BE2C (cell line): Measurements from ENCODE around the gene CHD8.

Experiments
- DNase-seq: peaks from one replicate; pipeline ENCODE4 v3.0.0-alpha.2; 2020
- H3K27me3 ChIP-seq: fragments of 250-450 bp; sonication (Bioruptor Pico); 2 replicates; pipeline ENCODE4 v1.5.1; 2020; ENCODE audit warnings: mild to moderate bottlenecking
- H3K36me3 ChIP-seq: fragments of 250-450 bp; sonication (Bioruptor Pico); 2 replicates; pipeline ENCODE4 v1.5.1; 2020; ENCODE audit warnings: mild to moderate bottlenecking
- H3K4me1 ChIP-seq: fragments of 250-450 bp; sonication (Bioruptor Pico); 2 replicates; pipeline ENCODE4 v1.5.1; 2020
- H3K4me3 ChIP-seq: 2 replicates; pipeline ENCODE4 v1.5.1; 2011; ENCODE audit warnings: low read depth, low read length
- H3K9me3 ChIP-seq: fragments of 250-450 bp; sonication (Bioruptor Pico); 2 replicates; pipeline ENCODE4 v1.5.1; 2020
- TF ChIP-seq, protein P1 (sequence below): IDR thresholded peaks from 2 replicates; pipeline ENCODE4 v1.5.1; 2012; ENCODE audit warnings: mild to moderate bottlenecking, low read depth, low read length

CHD8 gene

GRCh38 chr14:21419528-21419927, 36.4 kb downstream of the CHD8 start:
- Histone ChIP-seq H3K4me3 (no peak overlapping the region), H3K9me3 (no peaks in the 10 kb centered on the region), H3K4me1 (no peaks in the 10 kb centered on the region), H3K27me3 (no peaks in the 10 kb centered on the region), H3K36me3 (peaks cover 67% of the 10 kb centered on the region)
- DNase-seq, result no peak
- TF ChIP-seq, protein P1, sequence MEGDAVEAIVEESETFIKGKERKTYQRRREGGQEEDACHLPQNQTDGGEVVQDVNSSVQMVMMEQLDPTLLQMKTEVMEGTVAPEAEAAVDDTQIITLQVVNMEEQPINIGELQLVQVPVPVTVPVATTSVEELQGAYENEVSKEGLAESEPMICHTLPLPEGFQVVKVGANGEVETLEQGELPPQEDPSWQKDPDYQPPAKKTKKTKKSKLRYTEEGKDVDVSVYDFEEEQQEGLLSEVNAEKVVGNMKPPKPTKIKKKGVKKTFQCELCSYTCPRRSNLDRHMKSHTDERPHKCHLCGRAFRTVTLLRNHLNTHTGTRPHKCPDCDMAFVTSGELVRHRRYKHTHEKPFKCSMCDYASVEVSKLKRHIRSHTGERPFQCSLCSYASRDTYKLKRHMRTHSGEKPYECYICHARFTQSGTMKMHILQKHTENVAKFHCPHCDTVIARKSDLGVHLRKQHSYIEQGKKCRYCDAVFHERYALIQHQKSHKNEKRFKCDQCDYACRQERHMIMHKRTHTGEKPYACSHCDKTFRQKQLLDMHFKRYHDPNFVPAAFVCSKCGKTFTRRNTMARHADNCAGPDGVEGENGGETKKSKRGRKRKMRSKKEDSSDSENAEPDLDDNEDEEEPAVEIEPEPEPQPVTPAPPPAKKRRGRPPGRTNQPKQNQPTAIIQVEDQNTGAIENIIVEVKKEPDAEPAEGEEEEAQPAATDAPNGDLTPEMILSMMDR, result no peak

DNA sequence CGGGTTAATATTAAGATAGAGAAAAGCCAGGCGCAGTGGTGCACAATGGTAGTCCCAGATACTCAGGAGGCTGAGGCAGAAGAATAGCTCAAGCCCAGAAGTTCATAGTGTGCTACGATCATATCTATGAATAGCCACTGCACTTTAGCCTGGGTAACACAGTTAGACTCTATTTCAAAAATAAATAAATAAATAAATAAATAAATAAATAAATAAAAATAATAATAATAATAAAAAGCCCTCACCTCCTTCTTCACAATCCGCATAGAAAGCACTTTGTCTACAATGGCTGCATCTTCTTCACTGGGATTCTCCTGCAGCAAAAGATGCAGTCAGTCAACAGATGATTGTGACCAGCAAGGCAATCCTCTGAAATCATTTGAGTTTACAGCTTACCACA, 40.6 kb downstream of the CHD8 start:
- H3K4me1 ChIP-seq, result no peaks in the 10 kb centered on the region
- H3K9me3 ChIP-seq, result no peaks in the 10 kb centered on the region
- no peak overlapping the region for H3K4me3 ChIP-seq
- TF ChIP-seq, protein P1, result no peak
- H3K27me3 ChIP-seq, result no peaks in the 10 kb centered on the region
- no peak for DNase-seq
- H3K36me3 ChIP-seq, result peaks cover 60% of the 10 kb centered on the region

DNA sequence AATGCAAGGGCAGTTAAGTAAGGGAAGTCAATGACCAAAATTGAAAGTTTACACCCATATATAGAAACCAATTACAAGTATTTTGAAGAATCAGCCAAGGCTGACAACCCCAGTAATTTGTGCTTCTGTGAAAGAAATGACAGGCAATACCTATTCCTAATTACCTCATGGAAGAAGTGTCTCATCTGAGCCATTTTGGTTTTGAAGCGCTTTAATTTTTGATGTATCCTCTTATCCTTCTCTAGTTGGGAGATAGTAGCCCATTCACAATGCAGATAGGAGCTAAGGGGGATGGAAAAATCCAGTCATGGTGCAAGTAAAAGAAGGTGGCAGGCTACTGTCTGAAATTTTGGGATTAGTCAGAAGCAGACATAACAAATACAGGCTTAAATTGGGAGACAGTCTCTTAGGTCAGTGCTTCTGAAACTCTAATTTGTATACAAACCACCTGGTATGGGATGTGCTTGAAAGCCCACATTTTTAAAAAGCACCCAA, 41.7 kb downstream of the CHD8 start:
- H3K9me3 ChIP-seq, result no peaks in the 10 kb centered on the region
- peaks cover 59% of the 10 kb centered on the region for H3K36me3 ChIP-seq
- TF ChIP-seq, protein P1, result no peak
- H3K27me3 ChIP-seq, result no peaks in the 10 kb centered on the region
- no peaks in the 10 kb centered on the region for H3K4me1 ChIP-seq
- no peak overlapping the region for H3K4me3 ChIP-seq
- DNase-seq, result no peak

- H3K36me3 ChIP-seq, result peaks cover 85% of the 10 kb centered on the region
- H3K4me1 ChIP-seq, result no peaks in the 10 kb centered on the region
- H3K9me3 ChIP-seq, result no peaks in the 10 kb centered on the region
- no peaks in the 10 kb centered on the region for H3K27me3 ChIP-seq
- TF ChIP-seq, protein P1, result no peak
- no peak overlapping the region for H3K4me3 ChIP-seq
- DNase-seq, result no peak
Measured at GRCh38 chr14:21408147-21408546, 47.8 kb downstream of the CHD8 start.

- DNase-seq, result no peak
- Histone ChIP-seq H3K4me3 (no peak overlapping the region), H3K36me3 (peaks cover 95% of the 10 kb centered on the region), H3K27me3 (no peaks in the 10 kb centered on the region), H3K9me3 (no peaks in the 10 kb centered on the region), H3K4me1 (no peaks in the 10 kb centered on the region)
- TF ChIP-seq, protein P1, result no peak
Measured at GRCh38 chr14:21406213-21406612, 49.7 kb downstream of the CHD8 start.

DNA sequence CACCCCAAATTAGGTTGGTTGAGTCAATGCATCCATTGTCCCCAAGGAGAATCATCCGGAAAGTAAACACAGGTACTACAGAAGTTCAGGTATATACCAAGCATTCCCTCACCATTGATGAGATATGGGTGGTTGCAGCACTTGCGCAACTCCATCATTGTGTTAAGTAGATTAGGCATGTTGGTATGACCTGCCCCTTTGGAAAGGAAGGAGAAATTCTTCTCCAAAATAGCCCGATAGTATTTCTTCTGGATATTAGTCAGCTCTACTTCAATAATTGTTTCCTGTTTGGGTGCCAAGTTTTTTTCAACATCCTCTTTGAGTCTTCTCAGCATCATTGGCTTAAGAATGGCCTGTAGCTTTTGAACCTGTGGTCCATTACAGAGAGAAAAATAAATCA, 50.8 kb downstream of the CHD8 start:
- no peaks in the 10 kb centered on the region for H3K9me3 ChIP-seq
- DNase-seq, result no peak
- peaks cover 95% of the 10 kb centered on the region for H3K36me3 ChIP-seq
- TF ChIP-seq, protein P1, result no peak
- H3K27me3 ChIP-seq, result no peaks in the 10 kb centered on the region
- H3K4me1 ChIP-seq, result no peaks in the 10 kb centered on the region
- no peak overlapping the region for H3K4me3 ChIP-seq
